ENCODE data around the gene ANKFN1.

DNA sequence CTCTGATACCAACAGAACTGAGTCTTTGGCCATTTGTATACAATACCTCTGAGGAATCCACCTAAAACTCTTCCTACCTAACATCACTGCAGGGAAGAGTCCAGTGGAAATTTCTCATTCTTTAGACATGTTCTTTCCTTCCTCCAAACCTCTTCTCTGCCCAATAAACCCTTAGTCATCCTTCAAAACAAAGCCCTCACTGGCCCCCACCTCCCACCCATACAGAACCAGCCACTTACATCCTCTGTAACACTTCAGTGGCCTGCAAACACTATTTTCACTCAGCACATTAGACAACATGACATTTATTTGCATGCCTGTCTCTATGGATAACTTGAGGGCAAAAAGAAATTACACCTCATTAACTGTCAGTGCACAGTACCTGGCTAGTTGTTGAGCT, 239.9 kb downstream of the ANKFN1 start:
- no peak for TF ChIP-seq EZH2 (IDR thresholded peaks at IDR 0.05)
- TF ChIP-seq, protein P1, sequence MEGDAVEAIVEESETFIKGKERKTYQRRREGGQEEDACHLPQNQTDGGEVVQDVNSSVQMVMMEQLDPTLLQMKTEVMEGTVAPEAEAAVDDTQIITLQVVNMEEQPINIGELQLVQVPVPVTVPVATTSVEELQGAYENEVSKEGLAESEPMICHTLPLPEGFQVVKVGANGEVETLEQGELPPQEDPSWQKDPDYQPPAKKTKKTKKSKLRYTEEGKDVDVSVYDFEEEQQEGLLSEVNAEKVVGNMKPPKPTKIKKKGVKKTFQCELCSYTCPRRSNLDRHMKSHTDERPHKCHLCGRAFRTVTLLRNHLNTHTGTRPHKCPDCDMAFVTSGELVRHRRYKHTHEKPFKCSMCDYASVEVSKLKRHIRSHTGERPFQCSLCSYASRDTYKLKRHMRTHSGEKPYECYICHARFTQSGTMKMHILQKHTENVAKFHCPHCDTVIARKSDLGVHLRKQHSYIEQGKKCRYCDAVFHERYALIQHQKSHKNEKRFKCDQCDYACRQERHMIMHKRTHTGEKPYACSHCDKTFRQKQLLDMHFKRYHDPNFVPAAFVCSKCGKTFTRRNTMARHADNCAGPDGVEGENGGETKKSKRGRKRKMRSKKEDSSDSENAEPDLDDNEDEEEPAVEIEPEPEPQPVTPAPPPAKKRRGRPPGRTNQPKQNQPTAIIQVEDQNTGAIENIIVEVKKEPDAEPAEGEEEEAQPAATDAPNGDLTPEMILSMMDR (IDR thresholded peaks at IDR 0.05): no peak
